HepG2 (cell line): Measurements from ENCODE around the gene CTNNBL1. TPM values are rescaled to one million over a fixed set of nuclear protein-coding genes. Genes with fewer than 3 reads are reported as not detected.

Experiments used
- CCAR2 ChIP-seq: fragments of 200-400 bp; formaldehyde crosslinking; optimal IDR thresholded peaks from 2 replicates; pipeline ENCODE3; 2018; ENCODE audit warnings: low read depth, mild to moderate bottlenecking, low read length, moderate library complexity
- FUBP1 ChIP-seq: sonication (generic); formaldehyde crosslinking; IDR thresholded peaks from 2 replicates; pipeline ENCODE4 v1.5.1; 2020; ENCODE audit warnings: missing genetic modification reagents, mild to moderate bottlenecking, borderline replicate concordance
- MTERF4 ChIP-seq: sonication (generic); formaldehyde crosslinking; IDR thresholded peaks from 2 replicates; pipeline ENCODE4 v1.8.0; 2023; ENCODE audit warnings: mild to moderate bottlenecking, missing genetic modification reagents
- SAFB2 ChIP-seq: sonication (generic); formaldehyde crosslinking; IDR thresholded peaks from 2 replicates; pipeline ENCODE4 v1.5.1; 2020; ENCODE audit warnings: missing genetic modification reagents, low read depth, mild to moderate bottlenecking, borderline replicate concordance
- SP5 ChIP-seq: IDR thresholded peaks from 2 replicates; pipeline ENCODE4 v1.6.1; 2016; ENCODE audit warnings: low read depth, borderline replicate concordance
- TAF1 ChIP-seq: sonication (generic); formaldehyde crosslinking; IDR thresholded peaks from 2 replicates; pipeline ENCODE4 v1.4.0; 2020; ENCODE audit warnings: missing genetic modification reagents
- TOPORS ChIP-seq: sonication (generic); formaldehyde crosslinking; IDR thresholded peaks from 2 replicates; pipeline ENCODE4 v1.8.0; 2023; ENCODE audit warnings: mild to moderate bottlenecking, missing genetic modification reagents
- ZFYVE20 ChIP-seq: sonication (generic); formaldehyde crosslinking; IDR thresholded peaks from 2 replicates; pipeline ENCODE4 v1.8.0; 2023; ENCODE audit warnings: low read depth, mild to moderate bottlenecking, moderate library complexity, missing genetic modification reagents, borderline replicate concordance
- ZNF180 ChIP-seq: sonication (generic); formaldehyde crosslinking; IDR thresholded peaks from 2 replicates; pipeline ENCODE4 v1.4.0; 2020; ENCODE audit warnings: low read depth, missing genetic modification reagents, borderline replicate concordance
- ZNF335 ChIP-seq: sonication (generic); formaldehyde crosslinking; IDR thresholded peaks from 2 replicates; pipeline ENCODE4 v1.4.0; 2020; ENCODE audit warnings: missing genetic modification reagents
- ZNF484 ChIP-seq: sonication (generic); formaldehyde crosslinking; IDR thresholded peaks from 2 replicates; pipeline ENCODE4 v1.5.1; 2020; ENCODE audit warnings: mild to moderate bottlenecking, low read depth, missing genetic modification reagents, borderline replicate concordance
- polyA plus RNA-seq, 8 experiments: library from polyadenylated mRNA; depleted of rRNA in 3 of 8; stranded (reverse) in 7 of 8; unstranded in 1 of 8; fragments of >200 nt; fragmentation: Illumina TruSeq in 4 of 8; extraction: Trizol in 4 of 8; gene quantifications; 2 replicates each; pipeline versions ENCODE4 v1.2.1 to v1.2.3, GENCODE V29; 2011 to 2016; ENCODE audit warnings: low read depth in 4 of 8, missing spikeins in 1 of 8, mixed read lengths in 1 of 8; ENCODE audit not compliant: insufficient read depth in 1 of 8
- total RNA-seq, 5 experiments: library from RNA; depleted of rRNA; stranded (reverse); fragments of >200 nt; fragmentation: Illumina TruSeq; extraction: Trizol; gene quantifications; 2 replicates each; pipeline ENCODE4 v1.2.3, GENCODE V29; 2016; ENCODE audit warnings: low read depth in 1 of 5

Gene CTNNBL1
- total and polyA plus RNA-seq, 2 of the 13 experiments (the other 11 are each of a cell fraction or from before 2014, with no cell fraction given), result 49.3 to 94.6 TPM

- TF ChIP-seq TAF1 (no peak), FUBP1 (CRISPR knock-in tag) (0 out of 2 replicates have a peak, but pooled peaks have one; percentile 14), MTERF4 (CRISPR knock-in tag) (peak; percentile 97), ZNF484 (CRISPR knock-in tag) (no peak), ZNF335 (CRISPR knock-in tag) (no peak), SAFB2 (CRISPR knock-in tag) (no peak), ZNF180 (CRISPR knock-in tag) (no peak), ZFYVE20 (CRISPR knock-in tag) (0 out of 2 replicates have a peak, but pooled peaks have one; percentile 44), SP5 (CRISPR knock-in tag) (no peak), CCAR2 (no peak), TOPORS (CRISPR knock-in tag) (no peak)
Observed at GRCh38 chr20:37881601-37882343, 187.9 kb downstream of the CTNNBL1 start (continued).
